ENCODE measurements around the gene CENPP.
"Not testable (repeated sequence)": the region's sequence is repeated elsewhere in the genome, so short reads cannot be mapped to it uniquely, and the experiment has no call there.

The CENPP gene

GRCh38 chr9:92589923-92590322, 264.2 kb downstream of the CENPP start:
- no peak for DNase-seq (ENCODE audit: extremely low read depth in 1 of 2, low read depth in 1 of 2)

- no peak for DNase-seq (ENCODE audit: extremely low read depth in 1 of 2, low read depth in 1 of 2)
These were observed 264.6 kb downstream of the CENPP start for GRCh38 chr9:92590377-92590776.

GRCh38 chr9:92592537-92592936, 266.8 kb downstream of the CENPP start:
- no peak for DNase-seq (ENCODE audit: extremely low read depth in 1 of 2, low read depth in 1 of 2)

- DNase-seq (ENCODE audit: extremely low read depth in 1 of 2, low read depth in 1 of 2): no peak
These were observed 267.5 kb downstream of the CENPP start for GRCh38 chr9:92592946-92593861.

GRCh38 chr9:92595075-92595474, 269.3 kb downstream of the CENPP start:
- not testable (repeated sequence) for DNase-seq (ENCODE audit: extremely low read depth in 1 of 2, low read depth in 1 of 2)

- DNase-seq (ENCODE audit: extremely low read depth in 1 of 2, low read depth in 1 of 2): no peak
These were observed 270.2 kb downstream of the CENPP start for GRCh38 chr9:92595930-92596329.

- DNase-seq (ENCODE audit: extremely low read depth in 1 of 2, low read depth in 1 of 2): no peak
These were observed 272.6 kb downstream of the CENPP start for GRCh38 chr9:92598382-92598781.

GRCh38 chr9:92599938-92600461, 274.2 kb downstream of the CENPP start:
- DNase-seq (ENCODE audit: extremely low read depth in 1 of 2, low read depth in 1 of 2): no peak

GRCh38 chr9:92600462-92601261, 274.9 kb downstream of the CENPP start:
- DNase-seq (ENCODE audit: extremely low read depth in 1 of 2, low read depth in 1 of 2): no peak

- no peak for DNase-seq (ENCODE audit: extremely low read depth in 1 of 2, low read depth in 1 of 2)
These were observed 275.7 kb downstream of the CENPP start for GRCh38 chr9:92601451-92601850.

- DNase-seq (ENCODE audit: extremely low read depth in 1 of 2, low read depth in 1 of 2): no peak
These were observed 276.7 kb downstream of the CENPP start for GRCh38 chr9:92602413-92602812.

GRCh38 chr9:92603100-92603499, 277.3 kb downstream of the CENPP start:
- no peak for DNase-seq (ENCODE audit: extremely low read depth in 1 of 2, low read depth in 1 of 2)

- no peak for DNase-seq (ENCODE audit: extremely low read depth in 1 of 2, low read depth in 1 of 2)
These were observed 278.2 kb downstream of the CENPP start for GRCh38 chr9:92603990-92604389.

GRCh38 chr9:92605224-92605623, 279.5 kb downstream of the CENPP start:
- no peak for DNase-seq (ENCODE audit: extremely low read depth in 1 of 2, low read depth in 1 of 2)

- DNase-seq (ENCODE audit: extremely low read depth in 1 of 2, low read depth in 1 of 2): no peak
These were observed 281.3 kb downstream of the CENPP start for GRCh38 chr9:92607088-92607487.

- no peak for DNase-seq (ENCODE audit: extremely low read depth in 1 of 2, low read depth in 1 of 2)
These were observed 282.0 kb downstream of the CENPP start for GRCh38 chr9:92607773-92608172.

GRCh38 chr9:92608241-92608908, 282.6 kb downstream of the CENPP start:
- no peak for DNase-seq (ENCODE audit: extremely low read depth in 1 of 2, low read depth in 1 of 2)

GRCh38 chr9:92608909-92609445, 283.2 kb downstream of the CENPP start:
- DNase-seq (ENCODE audit: extremely low read depth in 1 of 2, low read depth in 1 of 2): no peak

GRCh38 chr9:92610470-92611420, 285.0 kb downstream of the CENPP start:
- DNase-seq (ENCODE audit: extremely low read depth in 1 of 2, low read depth in 1 of 2): no peak
